PC-9 (cell line): ENCODE data around the gene IRX3. TPM values are rescaled to one million over a fixed set of nuclear protein-coding genes. Genes with fewer than 3 reads are reported as not detected.

Experiments used
- BruUV-seq: library from RNA; stranded (reverse); fragments of 400-500 nt; replicated peaks from 2 replicates; lab custom pipeline; 2021; lab: Mats Ljungman, UMichigan
- CTCF ChIA-PET: fragments of 300-600 bp; sonication (Branson Sonifier 250); formaldehyde crosslinking; loops from one replicate; lab custom pipeline; 2022; ENCODE audit warnings: antibody characterized with exemption; lab: Charles Lee
- POLR2A ChIA-PET: fragments of 300-600 bp; sonication (Branson Sonifier 250); formaldehyde crosslinking; loops from one replicate; lab custom pipeline; 2022; ENCODE audit warnings: antibody characterized with exemption; ENCODE audit not compliant: unreplicated experiment; lab: Charles Lee
- DNase-seq, 2 experiments: peaks; one replicate each; pipeline versions ENCODE4 v3.0.0 to v3.0.0-alpha.2; 2015 to 2022; ENCODE audit warnings: mixed read lengths in 1 of 2
- H2AFZ ChIP-seq: fragments of 200-600 bp; sonication (generic); 2 replicates; pipeline ENCODE4 v1.8.1; 2017; ENCODE audit warnings: antibody characterized with exemption
- H3F3A ChIP-seq: fragments of 200-600 bp; sonication (generic); 2 replicates; pipeline ENCODE4 v1.8.1; 2017; ENCODE audit warnings: antibody characterized with exemption, mild to moderate bottlenecking, low read depth; ENCODE audit not compliant: insufficient read depth
- H3K27ac ChIP-seq: fragments of 200-600 bp; sonication (generic); 2 replicates; pipeline ENCODE4 v1.6.1; 2016; ENCODE audit warnings: mixed run types
- H3K27me3 ChIP-seq: fragments of 200-600 bp; sonication (generic); 2 replicates; pipeline ENCODE4 v1.6.1; 2016; ENCODE audit warnings: low read depth, mixed run types; ENCODE audit not compliant: insufficient read depth
- H3K36me3 ChIP-seq: fragments of 200-600 bp; sonication (generic); 2 replicates; pipeline ENCODE4 v1.6.1; 2016; ENCODE audit warnings: low read depth, mixed run types
- H3K4me1 ChIP-seq: fragments of 200-600 bp; sonication (generic); replicated peaks from 2 replicates; pipeline ENCODE4 v1.6.1; 2016; ENCODE audit warnings: mixed run types; ENCODE audit not compliant: insufficient read depth
- H3K4me2 ChIP-seq: fragments of 200-600 bp; sonication (generic); 2 replicates; pipeline ENCODE4 v1.6.1; 2017; ENCODE audit warnings: mixed run types
- H3K4me3 ChIP-seq: fragments of 200-600 bp; sonication (generic); 2 replicates; pipeline ENCODE4 v1.6.1; 2016; ENCODE audit warnings: mixed run types
- H3K79me2 ChIP-seq: fragments of 200-600 bp; sonication (generic); 2 replicates; pipeline ENCODE4 v1.6.1; 2017; ENCODE audit warnings: low read depth, mixed run types
- H3K9me2 ChIP-seq: fragments of 200-600 bp; sonication (generic); 2 replicates; pipeline ENCODE4 v1.8.1; 2017; ENCODE audit warnings: mild to moderate bottlenecking; ENCODE audit not compliant: insufficient read depth
- H3K9me3 ChIP-seq: fragments of 200-600 bp; sonication (generic); 2 replicates; pipeline ENCODE4 v1.8.1; 2016; ENCODE audit warnings: low read depth; ENCODE audit not compliant: insufficient read depth
- H4K20me1 ChIP-seq: fragments of 200-600 bp; sonication (generic); 2 replicates; pipeline ENCODE4 v1.8.1; 2017; ENCODE audit not compliant: insufficient read depth
- CTCF ChIP-seq: fragments of 200-600 bp; sonication (generic); conservative IDR thresholded peaks from 2 replicates; pipeline ENCODE4 v1.6.1; 2017; ENCODE audit warnings: mixed run types, antibody characterized with exemption, mild to moderate bottlenecking, moderate library complexity
- EZH2 ChIP-seq: fragments of 200-600 bp; sonication (generic); IDR thresholded peaks from 2 replicates; pipeline ENCODE4 v1.8.0; 2017; ENCODE audit warnings: antibody characterized with exemption, low read depth
- intact Hi-C: fragments of 100-400 bp; cut with micrococcal nuclease; formaldehyde crosslinking; loops from one replicate; pipeline ENCODE4 v1.10.0; 2022; ENCODE audit not compliant: unreplicated experiment
- total RNA-seq: library from RNA; stranded (reverse); gene quantifications from 2 replicates; pipeline ENCODE4 v1.2.3, GENCODE V29; 2021

Gene IRX3
- total RNA-seq, 1 experiment from 2014 or later: 13.1 TPM

GRCh38 chr16:54275956-54276355 lies 10.6 kb downstream of the IRX3 start:
- no peaks in the 10 kb centered on the region for H3K4me1 ChIP-seq
- no peaks in the 10 kb centered on the region for H4K20me1 ChIP-seq
- POLR2A ChIA-PET: no interaction called here
- no peak for DNase-seq
- no TSS peak for BruUV-seq
- no peaks in the 10 kb centered on the region for H3K27me3 ChIP-seq
- H3K36me3 ChIP-seq: no peaks in the 10 kb centered on the region
- CTCF ChIA-PET: no interaction called here
- intact Hi-C loops: no loop called here
- H3K27ac ChIP-seq: no peak overlapping the region
- H3K9me3 ChIP-seq: no peaks in the 10 kb centered on the region
- no peak overlapping the region for H3K4me3 ChIP-seq
- no peaks in the 10 kb centered on the region for H3K79me2 ChIP-seq
- peaks cover 12% of the 10 kb centered on the region; the same call in 1 of the 2 replicates for H3F3A ChIP-seq
- TF ChIP-seq EZH2 (no peak), CTCF (no peak)
- no peak overlapping the region for H2AFZ ChIP-seq
- H3K9me2 ChIP-seq: no peaks in the 10 kb centered on the region
- no peak overlapping the region for H3K4me2 ChIP-seq

- no peaks in the 10 kb centered on the region for H3K9me2 ChIP-seq
- H2AFZ ChIP-seq: no peak overlapping the region
- no peak for TF ChIP-seq EZH2
- TF ChIP-seq CTCF: no peak
- no peaks in the 10 kb centered on the region for H3K27me3 ChIP-seq
- H3K9me3 ChIP-seq: no peaks in the 10 kb centered on the region
- H3K27ac ChIP-seq: no peak overlapping the region
- H3K79me2 ChIP-seq: no peaks in the 10 kb centered on the region
- intact Hi-C loops: no loop called here
- CTCF ChIA-PET: no interaction called here
- no peak overlapping the region for H3K4me3 ChIP-seq
- DNase-seq: no peak
- no peaks in the 10 kb centered on the region for H3K36me3 ChIP-seq
- no peaks in the 10 kb centered on the region; the same call in 1 of the 2 replicates for H3F3A ChIP-seq
- POLR2A ChIA-PET: no interaction called here
- H3K4me2 ChIP-seq: no peak overlapping the region
- no peaks in the 10 kb centered on the region for H4K20me1 ChIP-seq
- BruUV-seq: no TSS peak
- no peaks in the 10 kb centered on the region for H3K4me1 ChIP-seq
These were observed 13.0 kb downstream of the IRX3 start for GRCh38 chr16:54273566-54273965.

GRCh38 chr16:54270711-54271110 lies 15.9 kb downstream of the IRX3 start:
- no peak for DNase-seq
- H3K36me3 ChIP-seq: no peaks in the 10 kb centered on the region
- no peak overlapping the region for H3K27ac ChIP-seq
- no peak overlapping the region for H3K4me2 ChIP-seq
- no TSS peak for BruUV-seq
- H3K9me2 ChIP-seq: no peaks in the 10 kb centered on the region
- intact Hi-C loops: no loop called here
- no peaks in the 10 kb centered on the region for H3K9me3 ChIP-seq
- peaks cover 13% of the 10 kb centered on the region; the same call in 1 of the 2 replicates for H3K4me1 ChIP-seq
- no peaks in the 10 kb centered on the region for H3K79me2 ChIP-seq
- H3K4me3 ChIP-seq: no peak overlapping the region
- peaks cover 9% of the 10 kb centered on the region; the same call in 1 of the 2 replicates for H3F3A ChIP-seq
- CTCF ChIA-PET: no interaction called here
- H2AFZ ChIP-seq: no peak overlapping the region
- POLR2A ChIA-PET: no interaction called here
- H3K27me3 ChIP-seq: no peaks in the 10 kb centered on the region
- H4K20me1 ChIP-seq: no peaks in the 10 kb centered on the region
- TF ChIP-seq EZH2 (no peak), CTCF (no peak)
